Cardiac septum (tissue), 1 donor: ENCODE measurements around the gene NFIA. TPM values are rescaled to one million over a fixed set of nuclear protein-coding genes. Genes with fewer than 3 reads are reported as not detected.

Source experiments
- DNase-seq: peaks from one replicate; pipeline ENCODE4 v3.0.0-alpha.2; 2020; ENCODE audit warnings: low spot score
- intact Hi-C: fragments of 100-400 bp; cut with DNase I; formaldehyde crosslinking; loops from one replicate; pipeline ENCODE4 v1.14.0; 2022
- long read RNA-seq: library from polyadenylated mRNA; unstranded; transcript quantifications from one replicate; pipeline ENCODE4 v2.0.0, GENCODE V29; 2021
- total RNA-seq: library from RNA; stranded (reverse); fragmentation: NEBNext Ultra II Directional; extraction: Animal tissue kit (Norgen Biotek cat#: 25700); gene quantifications from one replicate; pipeline ENCODE4 v1.2.1, GENCODE V29; 2021
- donor health status: DM: no; HTN: no; CAD: no.

NFIA gene
- 78.6 TPM for total RNA-seq
- long read RNA-seq, full-length matches to known transcripts: 74 of 159 reads
- long read RNA-seq, partial matches to known transcripts: 32 of 159 reads
- long read RNA-seq, other reads (novel, unspliced or antisense): 53 of 159 reads

GRCh38 chr1:61082311-61083012, at the start of gene NFIA:
Gene NFIA (plus strand): TSS chr1:61082561.
- intact Hi-C loops: loop anchor here (5.0 kb wide), 1 partner anchor 160 kb away; no protein-coding TSS in a partner anchor
- no peak for DNase-seq

- DNase-seq: no peak
- intact Hi-C loops: no loop called here
Observed at GRCh38 chr1:61035880-61036279, 46.5 kb upstream of the NFIA start.

GRCh38 chr1:61042466-61043009, 39.8 kb upstream of the NFIA start:
- no peak for DNase-seq
- intact Hi-C loops: loop anchor here (1.0 to 10.0 kb wide), 5 partner anchors 72 to 1068 kb away; no protein-coding TSS in a partner anchor

GRCh38 chr1:61043010-61043820, 39.1 kb upstream of the NFIA start:
- intact Hi-C loops: loop anchor here (1.0 to 10.0 kb wide), 5 partner anchors 72 to 1068 kb away; no protein-coding TSS in a partner anchor
- peak; percentile 94 for DNase-seq

- no peak for DNase-seq
- intact Hi-C loops: loop anchor here (5.0 to 10.0 kb wide), 2 partner anchors 696 to 1072 kb away; partner anchors contain the start of gene PATJ
Observed at GRCh38 chr1:61046434-61046833, 35.9 kb upstream of the NFIA start.

- DNase-seq: no peak
- intact Hi-C loops: loop anchor here (5.0 to 10.0 kb wide), 2 partner anchors 695 to 1072 kb away; partner anchors contain the start of gene PATJ
Observed at GRCh38 chr1:61047061-61047460, 35.3 kb upstream of the NFIA start.

GRCh38 chr1:61049850-61050540, 32.4 kb upstream of the NFIA start:
- DNase-seq: peak; percentile 97
- intact Hi-C loops: loop anchor here (1.0 to 10.0 kb wide), 12 partner anchors 30 to 1075 kb away; partner anchors contain the start of genes PATJ and TM2D1

- DNase-seq: peak; percentile 83
- intact Hi-C loops: loop anchor here (1.0 to 10.0 kb wide), 9 partner anchors 30 to 802 kb away; partner anchors contain the start of gene TM2D1
Observed at GRCh38 chr1:61050541-61051442, 31.6 kb upstream of the NFIA start.

GRCh38 chr1:61051443-61051718, 31.0 kb upstream of the NFIA start:
- intact Hi-C loops: loop anchor here (5.0 to 10.0 kb wide), 7 partner anchors 71 to 801 kb away; partner anchors contain the start of gene TM2D1
- no peak for DNase-seq

GRCh38 chr1:61051719-61052394, 30.5 kb upstream of the NFIA start:
- intact Hi-C loops: loop anchor here (5.0 to 10.0 kb wide), 7 partner anchors 70 to 800 kb away; partner anchors contain the start of gene TM2D1
- DNase-seq: no peak

- no peak for DNase-seq
- intact Hi-C loops: loop anchor here (5.0 to 10.0 kb wide), 7 partner anchors 70 to 800 kb away; partner anchors contain the start of gene TM2D1
Observed at GRCh38 chr1:61052395-61053225, 29.8 kb upstream of the NFIA start.

- intact Hi-C loops: loop anchor here (5.0 to 10.0 kb wide), 7 partner anchors 69 to 799 kb away; partner anchors contain the start of gene TM2D1
- DNase-seq: no peak
Observed at GRCh38 chr1:61053226-61053711, 29.1 kb upstream of the NFIA start.

GRCh38 chr1:61053712-61054600, 28.4 kb upstream of the NFIA start:
- intact Hi-C loops: loop anchor here (5.0 to 10.0 kb wide), 7 partner anchors 68 to 798 kb away; partner anchors contain the start of gene TM2D1
- peak; percentile 81 for DNase-seq

GRCh38 chr1:61054601-61054993, 27.8 kb upstream of the NFIA start:
- intact Hi-C loops: loop anchor here (5.0 to 10.0 kb wide), 7 partner anchors 68 to 798 kb away; partner anchors contain the start of gene TM2D1
- no peak for DNase-seq

- DNase-seq: no peak
- intact Hi-C loops: loop anchor here (10.0 kb wide), 2 partner anchors 220 to 670 kb away; partner anchors contain the start of gene TM2D1
Observed at GRCh38 chr1:61055110-61055614, 27.2 kb upstream of the NFIA start.
